Adipocyte (in vitro differentiated cells): Measurements from ENCODE around the gene MED23.
A peak's percentile ranks its signal among the peaks of the same experiment; 100 is the strongest.

ENCODE experiments used
- DNase-seq: peaks from one replicate; pipeline ENCODE4 v3.0.0-alpha.2; 2015; ENCODE audit warnings: low read depth
- H3K27me3 ChIP-seq: replicated peaks from 2 replicates; pipeline ENCODE4 v1.7.0; 2013; ENCODE audit warnings: mild to moderate bottlenecking, low read length, moderate library complexity; ENCODE audit not compliant: control insufficient read depth, insufficient read depth
- H3K36me3 ChIP-seq: 2 replicates; pipeline ENCODE4 v1.7.0; 2013; ENCODE audit warnings: low read length, mild to moderate bottlenecking, moderate library complexity; ENCODE audit not compliant: control insufficient read depth, insufficient read depth, severe bottlenecking
- H3K4me1 ChIP-seq: 2 replicates; pipeline ENCODE4 v1.7.0; 2013; ENCODE audit warnings: mild to moderate bottlenecking, low read length, moderate library complexity; ENCODE audit not compliant: control insufficient read depth, insufficient read depth
- H3K4me3 ChIP-seq: 2 replicates; pipeline ENCODE4 v1.7.0; 2013; ENCODE audit warnings: mild to moderate bottlenecking, low read length, moderate library complexity
- H3K9ac ChIP-seq: 2 replicates; pipeline ENCODE4 v1.7.0; 2013; ENCODE audit warnings: mild to moderate bottlenecking, low read length, moderate library complexity
- H3K9me3 ChIP-seq: 2 replicates; pipeline ENCODE4 v1.7.0; 2013; ENCODE audit warnings: mild to moderate bottlenecking, low read length, moderate library complexity; ENCODE audit not compliant: control insufficient read depth

MED23 gene, protein sequence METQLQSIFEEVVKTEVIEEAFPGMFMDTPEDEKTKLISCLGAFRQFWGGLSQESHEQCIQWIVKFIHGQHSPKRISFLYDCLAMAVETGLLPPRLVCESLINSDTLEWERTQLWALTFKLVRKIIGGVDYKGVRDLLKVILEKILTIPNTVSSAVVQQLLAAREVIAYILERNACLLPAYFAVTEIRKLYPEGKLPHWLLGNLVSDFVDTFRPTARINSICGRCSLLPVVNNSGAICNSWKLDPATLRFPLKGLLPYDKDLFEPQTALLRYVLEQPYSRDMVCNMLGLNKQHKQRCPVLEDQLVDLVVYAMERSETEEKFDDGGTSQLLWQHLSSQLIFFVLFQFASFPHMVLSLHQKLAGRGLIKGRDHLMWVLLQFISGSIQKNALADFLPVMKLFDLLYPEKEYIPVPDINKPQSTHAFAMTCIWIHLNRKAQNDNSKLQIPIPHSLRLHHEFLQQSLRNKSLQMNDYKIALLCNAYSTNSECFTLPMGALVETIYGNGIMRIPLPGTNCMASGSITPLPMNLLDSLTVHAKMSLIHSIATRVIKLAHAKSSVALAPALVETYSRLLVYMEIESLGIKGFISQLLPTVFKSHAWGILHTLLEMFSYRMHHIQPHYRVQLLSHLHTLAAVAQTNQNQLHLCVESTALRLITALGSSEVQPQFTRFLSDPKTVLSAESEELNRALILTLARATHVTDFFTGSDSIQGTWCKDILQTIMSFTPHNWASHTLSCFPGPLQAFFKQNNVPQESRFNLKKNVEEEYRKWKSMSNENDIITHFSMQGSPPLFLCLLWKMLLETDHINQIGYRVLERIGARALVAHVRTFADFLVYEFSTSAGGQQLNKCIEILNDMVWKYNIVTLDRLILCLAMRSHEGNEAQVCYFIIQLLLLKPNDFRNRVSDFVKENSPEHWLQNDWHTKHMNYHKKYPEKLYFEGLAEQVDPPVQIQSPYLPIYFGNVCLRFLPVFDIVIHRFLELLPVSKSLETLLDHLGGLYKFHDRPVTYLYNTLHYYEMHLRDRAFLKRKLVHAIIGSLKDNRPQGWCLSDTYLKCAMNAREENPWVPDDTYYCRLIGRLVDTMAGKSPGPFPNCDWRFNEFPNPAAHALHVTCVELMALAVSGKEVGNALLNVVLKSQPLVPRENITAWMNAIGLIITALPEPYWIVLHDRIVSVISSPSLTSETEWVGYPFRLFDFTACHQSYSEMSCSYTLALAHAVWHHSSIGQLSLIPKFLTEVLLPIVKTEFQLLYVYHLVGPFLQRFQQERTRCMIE (N-terminal part only)

DNA sequence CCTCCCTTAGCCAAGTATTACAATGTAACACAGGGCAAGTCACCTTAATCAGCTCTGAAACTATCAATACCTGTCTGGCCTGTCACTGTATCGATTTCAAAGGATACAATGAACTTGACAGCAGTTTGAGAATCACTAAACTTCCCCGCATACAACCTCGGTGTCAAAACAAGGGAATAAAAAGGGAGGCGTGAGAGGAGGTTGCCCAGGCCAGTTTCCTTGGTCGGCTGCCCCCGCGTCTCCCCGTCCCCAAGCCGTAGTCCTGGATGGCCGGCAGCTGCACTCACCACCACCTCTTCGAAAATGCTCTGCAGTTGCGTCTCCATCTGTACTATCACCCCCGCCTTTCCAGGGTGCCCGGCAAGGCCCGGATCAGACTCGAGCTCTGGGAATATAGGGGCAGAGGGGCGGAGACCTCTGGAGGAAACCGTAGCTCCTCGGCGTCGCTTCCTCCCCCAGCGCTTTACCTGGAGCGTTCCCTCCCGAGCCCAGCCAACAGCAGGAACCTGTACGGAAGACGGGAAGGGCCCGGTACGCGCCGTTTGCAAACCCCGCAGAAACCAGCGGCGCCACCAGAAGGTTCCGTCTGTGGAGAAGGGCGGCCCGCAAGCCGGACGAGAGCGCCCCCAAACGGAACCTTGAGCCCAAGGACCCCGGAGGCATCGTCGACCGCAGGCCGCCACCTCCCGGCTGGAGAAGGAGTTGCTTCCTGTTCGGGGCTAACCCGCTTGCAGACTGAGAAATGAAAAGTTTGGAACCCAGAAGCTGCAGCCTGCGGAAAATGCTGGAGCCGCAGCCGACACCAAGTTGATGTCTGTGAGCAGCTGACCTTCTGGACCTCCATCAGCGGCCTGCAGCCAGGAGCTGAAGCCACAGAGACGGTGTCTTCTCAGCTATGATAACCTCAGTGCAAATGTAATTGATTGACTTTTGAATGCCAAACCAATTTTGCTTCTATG is at the start of gene MED23:
Gene MED23 (minus strand): TSS at position 519 of the 959 bp plus-strand sequence. CDS start 193 bp downstream, at position 326.
- peaks cover 27% of the 10 kb centered on the region for H3K4me1 ChIP-seq
- H3K36me3 ChIP-seq, result peaks cover 25% of the 10 kb centered on the region
- H3K9me3 ChIP-seq, result no peaks in the 10 kb centered on the region
- H3K27me3 ChIP-seq, result no peaks in the 10 kb centered on the region
- peak within 1 kb of the TSS; percentile 95 for H3K4me3 ChIP-seq
- H3K9ac ChIP-seq, result peak within 1 kb of the TSS; percentile 92
- DNase-seq, result peak; percentile 98

DNA sequence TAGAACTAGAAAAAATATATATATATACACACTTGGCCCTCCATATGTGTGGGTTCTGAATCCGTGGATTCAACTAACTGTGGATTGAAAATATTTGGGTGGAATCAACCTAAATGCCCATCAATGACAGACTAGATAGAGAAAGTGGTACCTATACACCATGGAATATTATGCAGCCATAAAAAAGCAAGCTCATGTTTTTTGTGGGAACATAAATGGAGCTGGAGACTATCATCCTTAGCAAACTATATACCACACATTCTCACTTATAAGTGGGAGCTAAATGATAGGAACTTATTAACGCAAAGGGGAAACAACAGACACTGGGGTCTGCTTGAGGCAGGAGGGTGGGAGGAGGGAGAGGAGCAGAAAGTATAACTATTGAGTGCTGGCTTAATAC is 45.1 kb upstream of the MED23 start:
- Histone ChIP-seq H3K27me3 (no peaks in the 10 kb centered on the region), H3K4me1 (peaks cover 6% of the 10 kb centered on the region), H3K9ac (no peak overlapping the region), H3K4me3 (no peak overlapping the region), H3K36me3 (no peaks in the 10 kb centered on the region), H3K9me3 (no peaks in the 10 kb centered on the region)
- DNase-seq, result no peak

DNA sequence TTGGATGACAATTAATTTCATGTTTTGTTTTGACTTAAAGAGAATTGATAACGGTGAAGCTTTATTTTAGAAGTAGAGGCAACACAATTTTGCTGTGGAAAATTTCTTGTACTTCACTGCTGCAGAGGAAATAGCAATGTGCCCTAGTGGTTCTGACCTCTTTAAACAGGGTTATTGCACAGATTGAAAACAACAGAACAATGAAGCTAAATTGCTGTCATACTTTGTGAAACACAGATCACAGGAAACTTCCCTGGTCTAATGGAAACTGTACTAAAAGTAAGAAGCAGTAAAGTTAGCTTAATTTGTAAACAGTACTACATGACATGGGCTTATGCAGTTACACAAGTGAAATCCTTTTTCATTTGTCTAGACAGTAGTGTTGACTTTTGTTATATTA is 41.8 kb upstream of the MED23 start:
- H3K4me3 ChIP-seq, result no peak overlapping the region
- no peaks in the 10 kb centered on the region for H3K36me3 ChIP-seq
- no peaks in the 10 kb centered on the region for H3K27me3 ChIP-seq
- DNase-seq, result peak; percentile 42
- peaks cover 6% of the 10 kb centered on the region for H3K4me1 ChIP-seq
- no peak overlapping the region for H3K9ac ChIP-seq
- H3K9me3 ChIP-seq, result no peaks in the 10 kb centered on the region

DNA sequence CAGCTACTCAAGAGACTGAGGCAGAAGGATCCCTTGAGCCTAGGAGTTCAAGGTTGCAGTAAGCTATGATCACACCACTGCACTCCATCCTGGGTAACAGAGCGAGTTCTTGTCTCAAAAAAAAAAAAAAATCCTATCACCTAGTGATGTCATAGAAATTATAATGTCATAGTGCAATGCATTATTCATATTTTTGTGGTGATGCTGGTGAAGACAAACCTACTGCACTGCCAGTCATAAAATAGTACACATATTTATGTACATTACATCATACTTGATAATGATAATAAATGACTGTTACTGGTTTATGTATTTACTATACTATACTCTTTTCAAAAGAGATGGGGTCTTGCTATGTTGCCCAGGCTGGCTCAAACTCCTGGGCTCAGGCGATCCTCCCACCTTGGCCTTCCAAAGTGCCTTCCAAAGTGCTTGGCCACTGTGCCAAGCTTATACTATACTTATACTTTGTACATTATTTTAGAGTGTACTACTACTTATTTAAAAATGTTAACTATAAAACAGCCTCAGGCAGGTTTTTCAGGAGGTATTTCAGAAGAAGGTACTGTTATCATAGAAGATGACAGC is 35.6 kb upstream of the MED23 start:
- Histone ChIP-seq H3K27me3 (no peaks in the 10 kb centered on the region), H3K4me3 (no peak overlapping the region), H3K9ac (no peak overlapping the region), H3K36me3 (no peaks in the 10 kb centered on the region), H3K9me3 (no peaks in the 10 kb centered on the region), H3K4me1 (no peaks in the 10 kb centered on the region)
- DNase-seq, result no peak

DNA sequence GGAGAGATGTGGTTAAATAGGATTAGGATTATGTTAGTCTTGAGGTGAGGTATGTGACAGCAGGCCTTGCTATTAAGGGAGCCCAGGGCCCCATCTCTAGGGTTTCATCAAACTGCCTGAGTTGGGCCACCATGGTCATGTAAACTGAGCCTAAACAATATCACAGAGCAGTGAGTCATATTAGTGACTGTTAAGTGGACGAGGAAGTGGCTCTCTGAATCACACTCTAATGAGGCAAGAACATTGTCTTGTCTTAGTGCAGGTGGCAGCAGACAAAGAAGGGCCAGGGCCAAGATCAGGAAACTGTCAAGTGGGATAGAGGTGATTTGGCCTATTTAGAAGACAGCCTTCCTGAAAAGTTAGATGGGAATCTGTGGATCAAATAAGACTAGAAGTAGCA is 32.2 kb upstream of the MED23 start:
- no peaks in the 10 kb centered on the region for H3K27me3 ChIP-seq
- no peaks in the 10 kb centered on the region for H3K36me3 ChIP-seq
- H3K9ac ChIP-seq, result no peak overlapping the region
- DNase-seq, result peak; percentile 6
- no peaks in the 10 kb centered on the region for H3K9me3 ChIP-seq
- H3K4me1 ChIP-seq, result no peaks in the 10 kb centered on the region
- H3K4me3 ChIP-seq, result no peak overlapping the region

DNA sequence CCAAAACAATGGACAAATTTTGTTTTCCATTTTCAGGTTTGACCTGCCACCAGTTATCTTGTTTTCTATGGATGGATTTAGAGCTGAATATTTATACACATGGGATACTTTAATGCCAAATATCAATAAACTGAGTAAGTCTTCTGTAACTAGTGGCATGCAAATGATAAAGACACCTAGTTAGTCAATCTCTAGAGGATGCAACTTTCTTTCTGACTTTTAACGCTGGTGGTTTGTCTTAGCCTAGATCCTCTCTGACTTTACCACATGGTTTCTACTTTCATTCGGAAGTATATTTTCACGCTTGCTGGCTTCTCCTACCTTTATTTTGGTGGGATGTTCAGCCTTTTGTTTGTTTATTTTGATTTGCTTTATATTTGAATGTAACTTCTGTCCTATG is 30.2 kb upstream of the MED23 start:
- no peak overlapping the region for H3K9ac ChIP-seq
- no peak overlapping the region for H3K4me3 ChIP-seq
- H3K4me1 ChIP-seq, result no peaks in the 10 kb centered on the region
- no peaks in the 10 kb centered on the region for H3K36me3 ChIP-seq
- H3K9me3 ChIP-seq, result no peaks in the 10 kb centered on the region
- no peak for DNase-seq
- H3K27me3 ChIP-seq, result no peaks in the 10 kb centered on the region

DNA sequence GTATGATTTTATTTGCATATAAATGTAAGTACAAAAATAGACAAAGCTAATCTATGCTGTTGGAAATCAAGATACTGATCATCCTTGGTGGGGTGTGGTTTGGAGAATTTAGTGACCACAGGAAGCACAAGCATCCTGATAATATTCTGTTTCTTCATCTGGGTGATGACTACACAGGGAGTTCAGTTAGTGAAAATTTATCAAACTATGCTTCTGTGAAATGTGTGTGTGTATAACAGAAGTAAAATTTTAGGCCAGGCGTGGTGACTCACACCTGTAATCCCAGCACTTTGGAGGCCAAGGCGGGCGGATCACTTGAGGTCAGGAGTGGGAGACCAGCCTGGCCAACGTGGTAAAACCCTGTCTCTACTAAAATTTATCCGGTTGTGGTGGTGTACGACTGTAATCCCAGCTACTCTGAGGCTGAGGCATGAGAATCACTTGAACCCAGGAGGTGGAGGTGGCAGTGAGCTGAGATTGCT is 29.6 kb upstream of the MED23 start:
- no peak overlapping the region for H3K9ac ChIP-seq
- H3K4me1 ChIP-seq, result no peaks in the 10 kb centered on the region
- no peaks in the 10 kb centered on the region for H3K27me3 ChIP-seq
- no peaks in the 10 kb centered on the region for H3K9me3 ChIP-seq
- DNase-seq, result peak; percentile 40
- no peak overlapping the region for H3K4me3 ChIP-seq
- no peaks in the 10 kb centered on the region for H3K36me3 ChIP-seq

DNA sequence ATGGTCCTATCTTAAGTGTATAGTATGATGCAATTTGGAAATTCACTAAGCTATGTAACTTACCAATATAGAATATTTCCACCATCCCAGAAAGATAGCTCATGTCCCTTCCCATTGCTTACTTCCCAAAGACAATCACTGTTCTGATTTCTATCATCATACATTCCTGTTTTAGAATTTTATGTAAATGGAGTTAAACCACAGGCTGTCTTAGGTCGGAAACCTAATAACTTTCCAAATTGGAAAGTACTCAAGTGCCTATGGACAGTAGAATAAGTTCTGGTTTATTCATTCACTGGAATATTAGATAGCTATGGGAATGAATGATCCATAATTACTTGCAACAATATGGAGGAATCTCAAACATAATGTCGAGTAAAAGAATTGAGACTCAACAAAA is 29.2 kb upstream of the MED23 start:
- Histone ChIP-seq H3K27me3 (no peaks in the 10 kb centered on the region), H3K9me3 (no peaks in the 10 kb centered on the region), H3K4me3 (no peak overlapping the region), H3K9ac (no peak overlapping the region), H3K36me3 (no peaks in the 10 kb centered on the region), H3K4me1 (no peaks in the 10 kb centered on the region)
- DNase-seq, result no peak

DNA sequence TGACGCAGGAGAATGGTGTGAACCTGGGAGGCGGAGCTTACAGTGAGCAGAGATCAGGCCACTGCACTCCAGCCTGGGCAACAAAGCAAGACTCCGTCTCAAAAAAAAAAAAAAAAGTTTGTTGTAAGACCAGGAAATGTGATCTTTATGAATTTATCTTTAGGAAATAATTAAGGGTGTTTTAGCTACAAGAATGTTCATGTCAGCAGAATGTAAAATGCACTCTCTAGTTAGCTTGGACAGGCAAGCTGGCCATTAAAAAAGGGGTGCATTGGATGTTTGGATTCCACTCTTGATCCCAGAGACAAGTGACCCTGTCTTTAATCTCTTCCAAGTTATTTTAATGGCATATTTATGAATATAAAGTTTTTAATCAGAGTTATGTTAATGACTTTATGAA is 28.6 kb upstream of the MED23 start:
- Histone ChIP-seq H3K4me3 (no peak overlapping the region), H3K27me3 (peaks cover 5% of the 10 kb centered on the region), H3K4me1 (no peaks in the 10 kb centered on the region), H3K9me3 (no peaks in the 10 kb centered on the region), H3K36me3 (no peaks in the 10 kb centered on the region), H3K9ac (no peak overlapping the region)
- DNase-seq, result no peak

DNA sequence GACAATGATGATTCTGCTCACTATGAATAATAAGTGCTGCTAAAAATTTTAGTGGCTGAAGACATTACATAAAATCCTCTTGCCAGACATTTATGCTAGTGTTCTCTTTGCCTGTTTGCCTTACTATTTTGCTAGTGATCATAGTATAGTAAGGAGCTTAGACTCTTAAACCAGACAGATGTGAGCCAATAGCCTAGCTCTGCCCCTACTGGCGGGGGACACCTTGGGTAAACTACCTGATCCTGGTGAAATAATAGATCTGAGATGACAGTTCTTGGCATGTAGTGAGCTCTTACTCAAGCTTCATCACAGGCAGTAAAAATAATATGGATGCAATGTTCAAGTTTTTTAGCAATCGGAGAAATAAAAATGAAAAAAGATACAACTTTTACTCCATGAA is 27.9 kb upstream of the MED23 start:
- Histone ChIP-seq H3K27me3 (peaks cover 5% of the 10 kb centered on the region), H3K36me3 (no peaks in the 10 kb centered on the region), H3K9ac (no peak overlapping the region), H3K4me3 (no peak overlapping the region), H3K4me1 (no peaks in the 10 kb centered on the region), H3K9me3 (no peaks in the 10 kb centered on the region)
- no peak for DNase-seq
